Activated B cell treated with CpG ODN at 0.5 μM for 24 hours (primary cell): Measurements from ENCODE around the gene PTTG1IP. TPM values are rescaled to one million over a fixed set of nuclear protein-coding genes. Genes with fewer than 3 reads are reported as not detected.
"Not testable (repeated sequence)": the region's sequence is repeated elsewhere in the genome, so short reads cannot be mapped to it uniquely, and the experiment has no call there.

Experiments
- ATAC-seq: fragments of 200-7000 bp; cut with Tn5 transposase; one replicate; pipeline ENCODE4 v1.10.0; 2021; ENCODE audit warnings: low read depth, mild to moderate bottlenecking, moderate library complexity
- CTCF ChIA-PET: fragments of 350-600 bp; sonication (Branson Sonifier 250); formaldehyde crosslinking; loops from one replicate; lab custom pipeline; 2021; ENCODE audit warnings: antibody characterized with exemption; lab: Charles Lee
- POLR2A ChIA-PET: fragments of 350-600 bp; sonication (Branson Sonifier 250); formaldehyde crosslinking; loops from one replicate; lab custom pipeline; 2021; ENCODE audit warnings: antibody characterized with exemption; lab: Charles Lee
- DNase-seq: peaks from one replicate; pipeline ENCODE4 v3.0.0; 2022
- H3K27ac Mint-ChIP-seq: one replicate; pipeline ENCODE4 v1.8.0; 2020; ENCODE audit warnings: mixed read lengths
- H3K27me3 Mint-ChIP-seq: one replicate; pipeline ENCODE4 v1.8.0; 2021; ENCODE audit warnings: mixed read lengths
- H3K36me3 Mint-ChIP-seq: one replicate; pipeline ENCODE4 v1.8.0; 2021; ENCODE audit warnings: low read depth, mixed read lengths
- H3K4me1 Mint-ChIP-seq: one replicate; pipeline ENCODE4 v1.8.0; 2021; ENCODE audit warnings: mixed read lengths
- H3K4me3 Mint-ChIP-seq: one replicate; pipeline ENCODE4 v1.8.0; 2020; ENCODE audit warnings: mild to moderate bottlenecking, mixed read lengths
- H3K9me3 Mint-ChIP-seq: one replicate; pipeline ENCODE4 v1.8.0; 2020; ENCODE audit warnings: mixed read lengths
- CTCF ChIP-seq: fragments of 200-600 bp; IDR thresholded peaks from one replicate; pipeline ENCODE4 v1.8.0; 2022; ENCODE audit warnings: antibody characterized with exemption, mild to moderate bottlenecking
- intact Hi-C: fragments of 100-400 bp; cut with micrococcal nuclease; formaldehyde crosslinking; loops from one replicate; pipeline ENCODE4 v1.15.1; 2024
- total RNA-seq: library from RNA; stranded (reverse); gene quantifications from 2 replicates; pipeline ENCODE4 v1.2.3, GENCODE V29; 2022

Gene PTTG1IP
- total RNA-seq, 1 donor from 2014 or later: 36.6 TPM

DNA sequence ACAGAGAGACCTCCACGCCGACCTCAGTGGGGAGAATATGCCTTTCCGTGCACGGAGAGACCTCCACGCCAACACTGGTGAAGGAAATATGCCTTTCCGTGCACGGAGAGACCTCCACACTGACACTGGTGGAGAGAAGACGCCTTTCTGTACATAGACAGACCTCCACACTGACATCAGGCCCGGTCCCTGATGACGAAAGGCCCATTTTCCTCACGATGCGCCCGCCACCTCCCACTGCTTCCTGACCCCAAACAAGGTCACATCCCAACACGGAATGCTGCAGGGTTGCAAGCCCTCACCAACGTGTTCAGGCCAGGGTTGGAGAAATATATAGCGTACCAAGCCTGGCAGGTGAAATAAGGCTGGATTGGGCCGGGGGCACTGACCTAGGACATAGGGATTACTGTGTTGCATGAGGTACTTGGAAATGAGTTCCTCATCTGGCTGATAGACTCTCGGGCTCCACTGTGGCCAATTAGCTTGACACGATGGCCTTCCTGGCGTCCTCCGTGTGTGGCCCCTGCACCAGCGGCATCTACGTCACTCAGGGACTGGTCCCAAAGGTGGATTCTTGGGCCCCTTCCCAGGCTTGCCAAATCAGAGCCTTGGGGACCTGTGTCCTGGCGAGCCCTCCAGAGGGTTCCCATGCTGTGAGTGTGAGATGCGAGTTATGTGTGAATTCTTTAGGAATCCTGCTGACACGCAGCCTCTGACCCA lies 39.1 kb downstream of the PTTG1IP start:
- H3K9me3 Mint-ChIP-seq: no peaks in the 10 kb centered on the region
- H3K27me3 Mint-ChIP-seq: peaks cover 6% of the 10 kb centered on the region
- CTCF ChIA-PET: no interaction called here
- no peak overlapping the region for H3K27ac Mint-ChIP-seq
- ATAC-seq (no peak), DNase-seq (peak; percentile 8)
- peaks cover 18% of the 10 kb centered on the region for H3K4me1 Mint-ChIP-seq
- TF ChIP-seq CTCF: no peak
- no peak overlapping the region for H3K4me3 Mint-ChIP-seq
- H3K36me3 Mint-ChIP-seq: no peaks in the 10 kb centered on the region
- POLR2A ChIA-PET: no interaction called here
- intact Hi-C loops: no loop called here

DNA sequence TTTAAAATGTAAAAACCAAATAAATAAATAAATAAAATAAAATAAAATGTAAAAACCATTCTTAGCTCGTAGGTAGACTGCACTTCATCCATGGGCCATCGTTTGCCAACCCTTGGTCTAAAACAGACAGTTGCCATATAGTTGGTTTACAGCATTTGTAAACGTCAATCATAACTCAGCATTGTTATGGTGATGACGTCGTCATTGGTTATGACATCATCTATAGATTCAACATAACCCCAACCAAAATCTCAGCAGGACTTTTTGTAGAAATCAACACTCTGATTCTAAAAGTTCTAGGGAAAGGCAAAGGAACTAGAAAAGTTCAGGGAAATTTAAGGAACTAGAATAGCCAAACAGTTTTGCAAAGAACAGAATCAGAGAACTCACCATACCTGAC lies 39.8 kb downstream of the PTTG1IP start:
- ATAC-seq: no peak

GRCh38 chr21:44832516-44833255 lies 40.8 kb downstream of the PTTG1IP start:
- H3K27ac Mint-ChIP-seq, CTCF ChIA-PET, intact Hi-C loops, H3K27me3 Mint-ChIP-seq, H3K4me3 Mint-ChIP-seq, ATAC-seq, POLR2A ChIA-PET, DNase-seq, H3K36me3 Mint-ChIP-seq: not testable (repeated sequence)
- Mint-ChIP-seq H3K4me1 (peaks cover 18% of the 10 kb centered on the region), H3K9me3 (peaks cover 11% of the 10 kb centered on the region)

More for the DNA sequence above, 39.8 kb downstream of the PTTG1IP start:
- peaks cover 2% of the 10 kb centered on the region for H3K9me3 Mint-ChIP-seq
- DNase-seq: no peak
- POLR2A ChIA-PET: no interaction called here
- TF ChIP-seq CTCF: no peak
- H3K4me1 Mint-ChIP-seq: peaks cover 18% of the 10 kb centered on the region
- no peak overlapping the region for H3K27ac Mint-ChIP-seq
- H3K27me3 Mint-ChIP-seq: peaks cover 2% of the 10 kb centered on the region
- no peak overlapping the region for H3K4me3 Mint-ChIP-seq
- intact Hi-C loops: no loop called here
- CTCF ChIA-PET: no interaction called here
- no peaks in the 10 kb centered on the region for H3K36me3 Mint-ChIP-seq

DNA sequence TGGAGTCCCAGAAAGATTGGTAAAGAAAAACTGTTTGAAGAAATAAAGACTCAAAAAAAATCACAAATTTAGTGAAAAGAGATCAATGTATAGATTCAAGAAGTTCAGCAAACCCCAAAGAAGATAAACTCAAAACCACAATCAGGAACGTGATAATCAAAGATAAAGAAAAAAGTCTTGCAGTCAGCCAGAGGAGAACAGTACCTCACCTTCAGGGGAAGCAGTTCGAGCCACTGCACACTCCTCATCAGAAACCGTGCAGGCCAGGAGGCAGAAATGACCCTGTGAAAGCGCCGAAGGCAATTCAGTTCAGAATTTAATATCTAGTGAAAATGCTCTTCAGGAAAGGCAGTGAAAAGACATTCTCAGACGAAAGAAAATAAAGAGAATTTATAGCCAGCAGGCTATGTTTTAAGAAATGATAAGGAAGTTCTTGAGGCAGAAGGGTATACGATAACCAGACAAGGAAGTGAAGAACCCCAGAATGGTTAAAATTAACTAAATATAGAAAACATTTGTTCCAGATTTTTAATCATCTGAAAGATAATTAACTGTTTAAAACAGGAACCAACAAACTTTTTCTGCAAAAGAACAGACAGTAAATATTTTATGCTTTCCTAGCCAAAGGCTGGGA lies 42.1 kb downstream of the PTTG1IP start:
- POLR2A ChIA-PET: interaction anchor here (0.8 kb wide), 1 partner anchor 48 kb away, joined by 6 read pairs; no protein-coding TSS in a partner anchor
- H3K4me1 Mint-ChIP-seq: peaks cover 18% of the 10 kb centered on the region
- H3K27ac Mint-ChIP-seq: peak overlapping the region; percentile 66
- peaks cover 17% of the 10 kb centered on the region for H3K9me3 Mint-ChIP-seq
- no peak for TF ChIP-seq CTCF
- CTCF ChIA-PET: no interaction called here
- intact Hi-C loops: no loop called here
- no peaks in the 10 kb centered on the region for H3K27me3 Mint-ChIP-seq
- DNase-seq (no peak), ATAC-seq (no peak)
- peak overlapping the region; percentile 46 for H3K4me3 Mint-ChIP-seq
- H3K36me3 Mint-ChIP-seq: no peaks in the 10 kb centered on the region

DNA sequence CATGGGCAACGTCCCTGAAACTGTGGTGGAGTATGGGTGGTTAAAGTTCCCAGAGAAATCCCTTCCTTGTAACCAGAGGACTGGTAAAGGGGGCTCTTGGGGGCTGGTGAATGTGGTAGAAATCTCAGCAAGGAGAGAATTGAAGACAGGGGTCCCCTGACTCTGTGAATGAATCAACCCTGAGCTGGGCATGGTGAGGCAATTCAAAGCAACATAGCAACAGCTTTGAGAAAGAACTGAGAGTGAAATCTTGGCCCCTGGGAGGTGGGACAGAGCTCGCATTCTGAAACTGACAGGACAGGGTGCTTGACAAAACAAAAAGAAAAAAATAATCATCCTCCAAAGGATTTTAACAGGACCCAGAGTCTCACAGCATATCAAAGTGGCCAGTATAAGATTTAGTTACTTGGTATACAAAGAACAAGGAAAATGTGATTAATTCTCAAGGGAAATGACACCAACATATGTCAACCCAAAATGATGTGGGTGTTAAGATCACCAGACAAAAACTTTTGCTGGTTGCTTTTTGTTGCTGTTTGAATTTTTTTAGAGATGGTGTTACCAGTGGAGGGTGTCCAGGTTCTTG lies 43.9 kb downstream of the PTTG1IP start:
- ChIA-PET POLR2A (no interaction called here), CTCF (no interaction called here)
- H3K4me1 Mint-ChIP-seq: peaks cover 18% of the 10 kb centered on the region
- no peak overlapping the region for H3K4me3 Mint-ChIP-seq
- DNase-seq (no peak), ATAC-seq (no peak)
- no peak for TF ChIP-seq CTCF
- peaks cover 17% of the 10 kb centered on the region for H3K9me3 Mint-ChIP-seq
- intact Hi-C loops: no loop called here
- H3K27ac Mint-ChIP-seq: no peak overlapping the region
- H3K27me3 Mint-ChIP-seq: no peaks in the 10 kb centered on the region
- no peaks in the 10 kb centered on the region for H3K36me3 Mint-ChIP-seq
